BJ (cell line): ENCODE data around the gene ANKS1A. TPM values are rescaled to one million over a fixed set of nuclear protein-coding genes. Genes with fewer than 3 reads are reported as not detected.
"Not testable (repeated sequence)": the region's sequence is repeated elsewhere in the genome, so short reads cannot be mapped to it uniquely, and the experiment has no call there.

Experiments used
- CTCF ChIA-PET: fragments of 350-600 bp; formaldehyde crosslinking; extraction: SDS; loops from one replicate; lab custom pipeline; 2021; ENCODE audit warnings: antibody characterized with exemption, inconsistent platforms; lab: Yijun Ruan, JAX
- POLR2A ChIA-PET: fragments of 300-600 bp; sonication (Branson Sonifier 250); formaldehyde crosslinking; extraction: SDS; loops from one replicate; lab custom pipeline; 2021; ENCODE audit warnings: antibody characterized with exemption; lab: Charles Lee
- DNase-seq: peaks from one replicate; pipeline ENCODE4 v3.0.0-alpha.2; 2011; ENCODE audit warnings: low read depth
- H3K27me3 ChIP-seq: 2 replicates; pipeline ENCODE4 v1.6.0; 2011; ENCODE audit warnings: low read length; ENCODE audit not compliant: control insufficient read depth, insufficient read depth
- H3K36me3 ChIP-seq: 2 replicates; pipeline ENCODE4 v1.5.1; 2011; ENCODE audit warnings: low read length; ENCODE audit not compliant: control insufficient read depth, insufficient read depth
- H3K4me3 ChIP-seq: 2 replicates; pipeline ENCODE4 v1.5.1; 2011; ENCODE audit warnings: low read depth, mild to moderate bottlenecking, control low read depth, low read length
- CTCF ChIP-seq: IDR thresholded peaks from 2 replicates; pipeline ENCODE4 v1.5.1; 2011; ENCODE audit warnings: low read depth, mild to moderate bottlenecking, control low read depth, inconsistent platforms, low read length, moderate library complexity; ENCODE audit not compliant: insufficient read depth
- polyA plus RNA-seq: library from polyadenylated mRNA; depleted of rRNA; stranded (reverse); fragments of >200 nt; gene quantifications from 2 replicates; pipeline ENCODE4 v1.2.3, GENCODE V29; 2011

The ANKS1A gene
- polyA plus RNA-seq, 1 experiment, result 4.2 TPM

GRCh38 chr6:34891296-34891695, 2.2 kb downstream of the ANKS1A start:
- ChIA-PET POLR2A (no interaction called here), CTCF (no interaction called here)
- DNase-seq, result no peak

DNA sequence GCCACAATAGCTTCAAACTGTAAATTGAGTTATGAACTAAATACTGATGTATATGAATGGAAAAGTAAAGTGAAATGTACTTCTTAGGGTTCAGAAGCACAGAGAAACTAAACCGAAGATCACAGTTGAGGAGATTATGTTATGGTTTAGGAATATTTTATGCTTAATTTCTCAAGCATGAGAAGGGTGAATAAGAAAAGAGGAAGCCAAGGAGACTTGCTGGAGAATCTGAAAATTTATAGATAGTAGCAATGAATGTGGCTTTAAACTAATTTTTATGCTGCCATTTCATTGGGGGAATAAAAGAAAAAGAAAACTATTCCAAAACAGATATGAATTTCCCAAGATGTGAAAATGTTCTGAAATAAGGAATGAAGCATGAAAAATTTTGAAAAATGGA, 5.6 kb downstream of the ANKS1A start:
- H3K36me3 ChIP-seq, result no peaks in the 10 kb centered on the region
- TF ChIP-seq CTCF, result no peak
- CTCF ChIA-PET, result no interaction called here
- no peaks in the 10 kb centered on the region for H3K27me3 ChIP-seq
- DNase-seq, result no peak
- H3K4me3 ChIP-seq, result no peak overlapping the region
- POLR2A ChIA-PET, result no interaction called here

More at GRCh38 chr6:34891296-34891695, 2.2 kb downstream of the ANKS1A start:
- H3K27me3 ChIP-seq, result no peaks in the 10 kb centered on the region
- no peak overlapping the region for H3K4me3 ChIP-seq
- no peaks in the 10 kb centered on the region for H3K36me3 ChIP-seq
- no peak for TF ChIP-seq CTCF

- Histone ChIP-seq H3K4me3 (no peak overlapping the region), H3K36me3 (no peaks in the 10 kb centered on the region), H3K27me3 (no peaks in the 10 kb centered on the region)
- ChIA-PET CTCF (interaction anchor here (1.4 to 1.8 kb wide), 3 partner anchors 8 to 89 kb away, joined by 3 to 6 read pairs (median 4); partner anchors contain the start of gene ANKS1A), POLR2A (no interaction called here)
- no peak for TF ChIP-seq CTCF
- no peak for DNase-seq
Measured at GRCh38 chr6:34897130-34897529, 8.1 kb downstream of the ANKS1A start.

DNA sequence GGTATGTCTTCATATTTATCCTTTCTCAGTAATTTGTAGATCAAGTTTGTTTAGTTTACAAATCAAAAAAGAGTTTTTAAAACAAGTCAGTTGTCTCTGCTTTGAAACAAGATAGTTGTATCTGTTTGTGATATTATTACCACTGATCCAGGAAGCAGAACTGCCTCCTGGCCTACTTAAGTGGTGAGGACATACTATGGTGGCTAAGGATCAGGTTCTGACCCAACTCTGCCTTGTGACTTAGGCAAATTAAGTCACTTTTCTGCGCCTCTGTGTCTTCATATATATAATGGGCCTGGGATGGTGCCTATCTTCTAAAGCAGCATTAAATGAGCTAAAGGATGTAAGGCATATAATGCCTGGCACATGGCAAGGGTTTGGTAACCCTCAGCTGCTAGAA, 8.7 kb downstream of the ANKS1A start:
- H3K27me3 ChIP-seq, result no peaks in the 10 kb centered on the region
- POLR2A ChIA-PET, result no interaction called here
- H3K36me3 ChIP-seq, result no peaks in the 10 kb centered on the region
- TF ChIP-seq CTCF, result no peak
- DNase-seq, result no peak
- H3K4me3 ChIP-seq, result no peak overlapping the region
- CTCF ChIA-PET, result interaction anchor here (1.4 to 1.8 kb wide), 3 partner anchors 9 to 89 kb away, joined by 3 to 6 read pairs (median 4); partner anchors contain the start of gene ANKS1A

- CTCF ChIA-PET, result interaction anchor here (0.7 kb wide), 1 partner anchor 49 kb away, joined by 4 read pairs; no protein-coding TSS in a partner anchor
- H3K27me3 ChIP-seq, H3K4me3 ChIP-seq, H3K36me3 ChIP-seq, DNase-seq, POLR2A ChIA-PET: not testable (repeated sequence)
Measured at GRCh38 chr6:34899748-34900147, 10.7 kb downstream of the ANKS1A start.
